Bronchial epithelial cell (primary cell): Measurements from ENCODE around the gene SEMA4C. TPM values are rescaled to one million over a fixed set of nuclear protein-coding genes. Genes with fewer than 3 reads are reported as not detected.

Experiments
- DNase-seq: peaks from one replicate; pipeline ENCODE4 v3.0.0-alpha.2; 2010; ENCODE audit warnings: low read depth
- FAIRE-seq: peaks from 2 replicates; lab custom pipeline; 2011; peaks lifted over from hg19 to GRCh38; lab: Jason Lieb, UNC
- H3K27me3 ChIP-seq: 2 replicates; pipeline ENCODE4 v1.5.1; 2011; ENCODE audit warnings: low read length; ENCODE audit not compliant: control insufficient read depth, insufficient read depth
- H3K36me3 ChIP-seq: 2 replicates; pipeline ENCODE4 v1.5.1; 2011; ENCODE audit warnings: low read length; ENCODE audit not compliant: control insufficient read depth, insufficient read depth
- H3K4me3 ChIP-seq: 2 replicates; pipeline ENCODE4 v1.5.1; 2011; ENCODE audit warnings: mild to moderate bottlenecking, low read depth, low read length, control low read depth
- total RNA-seq: library from RNA; depleted of rRNA; stranded (reverse); fragments of >200 nt; gene quantifications from 2 replicates; pipeline ENCODE4 v1.2.1, GENCODE V29; 2014
- TF ChIP-seq, protein P1 (sequence below): IDR thresholded peaks from 2 replicates; pipeline ENCODE4 v1.5.1; 2011; ENCODE audit warnings: mild to moderate bottlenecking, moderate library complexity, low read length, control low read depth, inconsistent platforms; ENCODE audit not compliant: insufficient read depth, severe bottlenecking

SEMA4C gene
- total RNA-seq, 1 donor from 2014 or later, result 8.2 TPM

DNA sequence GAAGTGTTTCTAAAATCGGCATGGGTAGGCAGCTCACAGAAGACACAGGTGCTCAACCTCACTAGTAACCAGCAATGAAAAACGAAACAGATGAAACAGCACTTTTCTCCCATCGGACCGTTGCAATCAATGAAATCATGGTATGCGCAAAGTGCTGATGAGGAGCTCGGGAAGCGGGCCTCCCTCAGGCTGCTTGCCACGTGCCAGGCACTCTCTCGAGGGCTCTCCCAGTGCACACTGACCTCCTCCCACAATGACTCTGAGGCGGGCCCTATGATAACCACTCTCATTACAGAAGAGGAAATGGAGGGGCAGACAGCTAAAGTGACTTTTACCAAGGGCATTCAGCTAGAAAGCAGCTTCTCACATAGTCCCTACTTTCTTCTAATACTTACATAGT, 22.3 kb downstream of the SEMA4C start:
- TF ChIP-seq, protein P1, sequence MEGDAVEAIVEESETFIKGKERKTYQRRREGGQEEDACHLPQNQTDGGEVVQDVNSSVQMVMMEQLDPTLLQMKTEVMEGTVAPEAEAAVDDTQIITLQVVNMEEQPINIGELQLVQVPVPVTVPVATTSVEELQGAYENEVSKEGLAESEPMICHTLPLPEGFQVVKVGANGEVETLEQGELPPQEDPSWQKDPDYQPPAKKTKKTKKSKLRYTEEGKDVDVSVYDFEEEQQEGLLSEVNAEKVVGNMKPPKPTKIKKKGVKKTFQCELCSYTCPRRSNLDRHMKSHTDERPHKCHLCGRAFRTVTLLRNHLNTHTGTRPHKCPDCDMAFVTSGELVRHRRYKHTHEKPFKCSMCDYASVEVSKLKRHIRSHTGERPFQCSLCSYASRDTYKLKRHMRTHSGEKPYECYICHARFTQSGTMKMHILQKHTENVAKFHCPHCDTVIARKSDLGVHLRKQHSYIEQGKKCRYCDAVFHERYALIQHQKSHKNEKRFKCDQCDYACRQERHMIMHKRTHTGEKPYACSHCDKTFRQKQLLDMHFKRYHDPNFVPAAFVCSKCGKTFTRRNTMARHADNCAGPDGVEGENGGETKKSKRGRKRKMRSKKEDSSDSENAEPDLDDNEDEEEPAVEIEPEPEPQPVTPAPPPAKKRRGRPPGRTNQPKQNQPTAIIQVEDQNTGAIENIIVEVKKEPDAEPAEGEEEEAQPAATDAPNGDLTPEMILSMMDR, result no peak
- Histone ChIP-seq H3K27me3 (no peaks in the 10 kb centered on the region), H3K4me3 (no peak overlapping the region), H3K36me3 (peaks cover 10% of the 10 kb centered on the region)
- DNase-seq (no peak), FAIRE-seq (no peak)

- FAIRE-seq (no peak), DNase-seq (no peak)
- Histone ChIP-seq H3K4me3 (no peak overlapping the region), H3K27me3 (no peaks in the 10 kb centered on the region), H3K36me3 (peaks cover 10% of the 10 kb centered on the region)
- TF ChIP-seq, protein P1, result no peak
Observed at GRCh38 chr2:96846825-96847224, 23.1 kb downstream of the SEMA4C start.

DNA sequence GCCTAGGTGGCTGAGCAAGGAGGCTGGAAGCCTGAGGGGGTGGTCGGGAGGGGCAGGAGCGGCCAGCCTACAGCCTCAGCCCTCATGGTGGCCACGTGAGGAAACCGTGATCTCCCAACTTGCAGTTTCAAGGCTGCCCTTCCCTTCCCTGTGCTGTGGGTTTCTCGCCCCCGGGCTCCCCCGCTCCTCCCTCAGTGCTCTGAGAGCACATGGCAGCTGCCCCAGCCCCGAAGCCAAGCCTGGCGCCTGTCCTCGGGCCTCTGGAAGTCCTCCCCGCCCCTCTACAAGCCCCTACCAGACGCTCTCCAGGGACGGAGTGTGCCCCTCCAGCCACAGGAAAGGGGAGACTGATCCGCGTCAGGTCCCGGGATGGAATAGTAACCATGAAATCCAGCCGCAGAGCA, 25.5 kb downstream of the SEMA4C start:
- TF ChIP-seq, protein P1, result no peak
- FAIRE-seq, result no peak
- H3K27me3 ChIP-seq, result no peaks in the 10 kb centered on the region
- no peak overlapping the region for H3K4me3 ChIP-seq
- no peak for DNase-seq
- peaks cover 7% of the 10 kb centered on the region for H3K36me3 ChIP-seq

DNA sequence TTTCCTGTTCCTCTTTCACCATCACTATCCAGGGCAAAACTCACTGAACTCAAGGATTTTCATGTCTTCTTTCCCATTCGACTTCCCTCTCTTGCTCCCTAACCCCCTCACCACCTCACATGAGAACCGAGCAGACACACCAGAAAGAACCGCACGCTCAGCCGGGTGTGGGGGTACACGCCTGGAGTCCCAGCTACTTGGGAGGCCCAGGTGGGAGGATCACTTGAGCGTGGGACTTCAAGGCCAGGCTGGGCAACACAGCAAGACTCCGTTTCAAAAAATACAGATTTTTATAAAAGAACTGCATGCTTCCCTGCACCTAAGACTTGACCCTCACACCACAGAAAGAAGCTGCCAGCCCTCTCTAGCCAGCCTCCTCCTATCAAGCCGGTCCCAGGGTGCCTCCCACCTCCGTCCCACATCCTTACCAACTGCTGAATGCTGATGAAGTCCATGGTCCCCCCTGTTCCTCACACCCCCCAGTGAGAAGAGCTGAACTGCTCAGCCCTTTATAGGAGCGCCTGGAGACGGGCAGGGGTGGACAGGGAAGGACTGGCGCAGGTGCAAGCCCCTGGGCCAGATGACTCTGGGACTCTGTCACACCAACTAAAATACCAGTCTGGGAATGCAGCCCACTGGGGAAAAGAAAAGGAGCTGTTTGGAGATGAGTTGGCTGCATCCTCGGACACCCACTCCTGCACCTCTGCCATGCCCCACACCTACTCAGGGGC, 26.2 kb downstream of the SEMA4C start, which contains the start of gene ANKRD23:
Gene ANKRD23 (minus strand): TSS at position 484 of the 731 bp plus-strand sequence. CDS start 29 bp downstream, at position 455.
- TF ChIP-seq, protein P1, result no peak
- Histone ChIP-seq H3K36me3 (peaks cover 6% of the 10 kb centered on the region), H3K4me3 (no peak within 1 kb of the TSS), H3K27me3 (no peaks in the 10 kb centered on the region)
- FAIRE-seq, result no peak
- no peak for DNase-seq

DNA sequence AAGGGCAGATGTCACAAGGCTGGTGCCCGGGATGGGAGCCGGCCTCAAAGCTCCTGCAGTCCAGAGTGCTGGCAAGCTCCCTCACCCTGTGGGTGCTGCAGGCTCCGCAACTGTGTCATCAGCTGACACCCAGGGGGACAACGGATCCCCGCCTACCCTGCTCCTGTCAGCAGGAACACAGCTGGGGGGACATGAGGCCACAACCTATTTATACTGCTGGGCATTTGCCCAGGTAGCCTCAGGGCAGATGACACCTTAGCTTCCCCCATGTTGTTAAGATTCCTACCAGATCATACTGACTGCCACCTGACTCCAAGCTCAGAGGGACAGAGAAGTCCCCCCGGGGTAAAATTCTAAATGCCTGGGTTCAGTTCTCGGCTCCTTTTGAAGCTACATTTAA, 27.3 kb downstream of the SEMA4C start:
- TF ChIP-seq, protein P1, result no peak
- DNase-seq (no peak), FAIRE-seq (no peak)
- Histone ChIP-seq H3K27me3 (no peaks in the 10 kb centered on the region), H3K36me3 (peaks cover 1% of the 10 kb centered on the region), H3K4me3 (no peak overlapping the region)
